WERI-Rb-1 (cell line): ENCODE data around the gene ISYNA1.

Experiments
- DNase-seq: peaks from one replicate; pipeline ENCODE4 v3.0.0-alpha.2; 2020
- H3K27ac ChIP-seq: fragments of 250-450 bp; sonication (Bioruptor Pico); 2 replicates; pipeline ENCODE4 v1.5.1; 2020; ENCODE audit warnings: mild to moderate bottlenecking, moderate library complexity
- H3K27me3 ChIP-seq: fragments of 250-450 bp; sonication (Bioruptor Pico); 2 replicates; pipeline ENCODE4 v1.5.1; 2021; ENCODE audit warnings: mild to moderate bottlenecking, low read depth, moderate library complexity; ENCODE audit not compliant: insufficient read depth, severe bottlenecking
- H3K36me3 ChIP-seq: fragments of 250-450 bp; sonication (Bioruptor Pico); 2 replicates; pipeline ENCODE4 v1.5.1; 2020; ENCODE audit warnings: mild to moderate bottlenecking, moderate library complexity
- H3K4me3 ChIP-seq: 2 replicates; pipeline ENCODE4 v1.5.1; 2011; ENCODE audit warnings: low read depth, mild to moderate bottlenecking, control low read depth, low read length
- H3K9me3 ChIP-seq: fragments of 250-450 bp; sonication (Bioruptor Pico); 2 replicates; pipeline ENCODE4 v1.5.1; 2021; ENCODE audit warnings: mild to moderate bottlenecking, moderate library complexity; ENCODE audit not compliant: severe bottlenecking
- TF ChIP-seq, protein P1 (sequence below): IDR thresholded peaks from 2 replicates; pipeline ENCODE4 v1.5.1; 2011; ENCODE audit warnings: low read depth, mild to moderate bottlenecking, control low read depth, inconsistent platforms, low read length

The ISYNA1 gene

DNA sequence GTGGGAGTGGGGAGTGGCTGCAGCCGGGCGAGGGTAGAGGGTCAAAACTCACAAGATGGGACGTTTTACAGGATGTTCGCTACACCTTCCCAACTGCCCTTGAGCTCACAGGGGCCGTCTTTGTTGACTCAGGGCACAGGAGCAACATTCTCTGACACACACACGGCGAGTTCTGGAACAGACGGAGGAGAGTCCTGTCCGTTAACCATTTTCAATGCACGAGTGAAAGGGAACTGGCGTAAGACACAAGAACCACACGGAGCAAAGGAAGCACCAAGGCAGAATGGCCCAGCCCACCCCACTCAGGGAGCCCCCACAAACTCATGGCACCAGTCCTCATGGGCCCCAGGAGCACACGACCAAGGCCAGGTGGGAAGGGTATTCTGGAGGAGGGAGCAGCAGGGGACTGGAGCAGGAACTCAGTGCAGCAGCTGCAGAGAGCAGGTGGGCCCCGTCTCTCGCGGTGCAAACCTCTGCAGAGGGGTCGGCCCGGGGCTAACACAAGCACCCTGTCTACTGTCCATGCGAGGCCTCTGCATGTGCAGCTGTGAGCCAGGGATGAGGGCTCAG lies 37.9 kb upstream of the ISYNA1 start:
- DNase-seq, result no peak
- Histone ChIP-seq H3K27ac (no peak overlapping the region), H3K4me3 (no peak overlapping the region), H3K9me3 (no peaks in the 10 kb centered on the region), H3K36me3 (0 out of 2 replicates have a peak, but pooled peaks cover under 1% of the 10 kb centered on the region), H3K27me3 (no peaks in the 10 kb centered on the region)
- TF ChIP-seq, protein P1, sequence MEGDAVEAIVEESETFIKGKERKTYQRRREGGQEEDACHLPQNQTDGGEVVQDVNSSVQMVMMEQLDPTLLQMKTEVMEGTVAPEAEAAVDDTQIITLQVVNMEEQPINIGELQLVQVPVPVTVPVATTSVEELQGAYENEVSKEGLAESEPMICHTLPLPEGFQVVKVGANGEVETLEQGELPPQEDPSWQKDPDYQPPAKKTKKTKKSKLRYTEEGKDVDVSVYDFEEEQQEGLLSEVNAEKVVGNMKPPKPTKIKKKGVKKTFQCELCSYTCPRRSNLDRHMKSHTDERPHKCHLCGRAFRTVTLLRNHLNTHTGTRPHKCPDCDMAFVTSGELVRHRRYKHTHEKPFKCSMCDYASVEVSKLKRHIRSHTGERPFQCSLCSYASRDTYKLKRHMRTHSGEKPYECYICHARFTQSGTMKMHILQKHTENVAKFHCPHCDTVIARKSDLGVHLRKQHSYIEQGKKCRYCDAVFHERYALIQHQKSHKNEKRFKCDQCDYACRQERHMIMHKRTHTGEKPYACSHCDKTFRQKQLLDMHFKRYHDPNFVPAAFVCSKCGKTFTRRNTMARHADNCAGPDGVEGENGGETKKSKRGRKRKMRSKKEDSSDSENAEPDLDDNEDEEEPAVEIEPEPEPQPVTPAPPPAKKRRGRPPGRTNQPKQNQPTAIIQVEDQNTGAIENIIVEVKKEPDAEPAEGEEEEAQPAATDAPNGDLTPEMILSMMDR, result no peak

DNA sequence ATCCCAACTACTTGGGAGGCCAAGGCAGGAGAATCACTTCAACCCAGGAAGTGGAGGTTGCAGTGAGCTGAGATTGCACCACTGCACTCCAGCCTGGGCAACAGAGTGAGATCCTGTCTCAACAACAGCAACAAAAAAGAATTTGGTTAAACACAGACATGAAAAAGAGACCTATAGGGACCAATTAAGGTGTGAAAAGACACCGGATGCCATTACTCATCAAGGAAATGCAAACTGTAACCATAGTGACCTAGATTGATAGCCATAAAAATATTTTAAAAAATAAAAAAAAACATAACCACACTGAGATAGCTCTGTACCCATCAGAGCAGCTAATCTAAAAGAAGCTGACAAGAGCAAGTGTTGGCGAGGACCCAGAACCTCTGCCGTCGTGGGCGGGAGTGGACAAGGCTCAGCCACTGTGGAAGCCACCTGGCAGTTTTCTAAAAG lies 37.1 kb upstream of the ISYNA1 start:
- TF ChIP-seq, protein P1, result no peak
- 0 out of 2 replicates have a peak, but pooled peaks cover 6% of the 10 kb centered on the region for H3K36me3 ChIP-seq
- no peaks in the 10 kb centered on the region for H3K9me3 ChIP-seq
- H3K4me3 ChIP-seq, result no peak overlapping the region
- H3K27ac ChIP-seq, result no peak overlapping the region
- no peak for DNase-seq
- H3K27me3 ChIP-seq, result no peaks in the 10 kb centered on the region

DNA sequence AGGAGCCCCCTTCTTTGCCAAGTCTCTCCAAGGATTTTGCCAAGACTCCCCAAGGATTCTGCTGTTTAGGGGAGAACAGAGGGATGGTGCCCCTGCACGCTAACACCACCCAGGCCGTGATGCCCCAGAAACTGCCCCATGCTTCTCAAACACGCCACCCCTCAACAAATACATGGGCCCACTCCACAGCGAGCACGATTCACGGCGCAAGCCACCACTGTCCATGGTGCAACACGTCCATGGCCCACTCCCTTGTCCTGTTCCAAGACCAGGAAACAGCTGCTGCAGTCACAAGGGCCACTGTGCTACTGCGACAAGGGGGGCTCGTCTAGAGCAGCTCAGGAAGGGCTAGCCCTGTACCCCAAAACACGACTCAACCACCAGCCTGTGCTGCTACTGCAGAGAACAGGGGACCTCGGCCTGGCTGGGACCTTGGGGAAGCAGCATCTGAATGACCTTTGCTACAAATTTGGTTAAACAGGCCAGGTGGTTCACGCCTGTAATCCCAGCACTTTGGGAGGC lies 36.5 kb upstream of the ISYNA1 start:
- H3K27ac ChIP-seq, result no peak overlapping the region
- 0 out of 2 replicates have a peak, but pooled peaks cover 6% of the 10 kb centered on the region for H3K36me3 ChIP-seq
- H3K27me3 ChIP-seq, result no peaks in the 10 kb centered on the region
- TF ChIP-seq, protein P1, result no peak
- H3K9me3 ChIP-seq, result no peaks in the 10 kb centered on the region
- no peak overlapping the region for H3K4me3 ChIP-seq
- DNase-seq, result no peak

DNA sequence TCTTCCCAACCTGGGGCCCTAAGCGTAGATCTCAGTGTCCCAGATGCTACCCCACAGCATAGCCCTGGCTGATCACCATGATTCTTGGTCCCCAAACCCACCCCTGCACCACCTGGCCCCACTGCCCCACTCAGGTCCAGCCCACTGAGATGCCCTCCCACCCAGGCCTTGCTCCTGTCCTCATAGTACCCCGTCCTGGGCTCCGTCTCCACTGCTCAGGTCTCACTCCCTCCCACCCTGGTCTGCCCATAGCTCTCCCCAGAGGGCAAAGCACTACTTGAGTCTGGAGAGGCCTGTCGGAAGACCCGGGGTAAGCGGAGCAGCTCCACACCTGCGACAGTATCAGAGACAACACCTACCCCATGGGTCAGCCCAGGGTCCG lies 35.8 kb upstream of the ISYNA1 start:
- TF ChIP-seq, protein P1, result no peak
- Histone ChIP-seq H3K9me3 (no peaks in the 10 kb centered on the region), H3K27ac (no peak overlapping the region), H3K27me3 (no peaks in the 10 kb centered on the region), H3K36me3 (0 out of 2 replicates have a peak, but pooled peaks cover 8% of the 10 kb centered on the region), H3K4me3 (no peak overlapping the region)
- DNase-seq, result no peak

DNA sequence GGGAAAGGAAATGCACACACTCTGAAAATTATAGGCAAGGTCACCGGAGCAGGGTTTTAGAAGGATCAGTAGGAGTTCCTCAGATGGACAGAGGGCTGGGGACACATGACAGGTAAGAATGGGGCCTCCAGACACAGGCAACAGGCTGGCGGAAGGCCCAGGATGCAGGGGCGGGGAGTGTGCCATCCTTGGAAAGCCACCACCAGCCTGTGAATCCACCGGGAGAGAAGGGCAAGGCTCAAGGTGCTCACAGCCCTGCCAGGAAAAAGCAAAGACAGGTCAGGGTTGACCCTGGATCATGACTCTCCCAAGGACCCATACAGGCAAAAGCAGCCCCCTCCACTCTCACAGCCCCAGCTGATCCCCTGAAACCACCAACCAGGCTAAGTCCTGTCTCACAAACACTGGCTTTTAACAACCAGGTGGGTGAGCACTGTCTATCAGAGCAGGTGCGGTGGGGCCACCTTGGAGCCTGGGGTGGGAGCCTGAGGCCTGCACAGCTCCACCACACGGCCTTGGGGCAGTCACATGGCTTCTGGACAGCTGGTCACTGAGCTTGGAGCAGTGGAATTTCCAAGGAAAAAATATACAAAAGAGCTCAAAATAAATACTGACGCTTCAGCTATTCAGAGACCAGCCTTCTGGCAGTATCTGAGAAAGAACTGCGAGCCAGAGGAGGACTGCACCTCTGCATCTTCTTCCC lies 35.2 kb upstream of the ISYNA1 start:
- Histone ChIP-seq H3K9me3 (no peaks in the 10 kb centered on the region), H3K36me3 (0 out of 2 replicates have a peak, but pooled peaks cover 8% of the 10 kb centered on the region), H3K4me3 (no peak overlapping the region), H3K27ac (no peak overlapping the region), H3K27me3 (no peaks in the 10 kb centered on the region)
- no peak for DNase-seq
- TF ChIP-seq, protein P1, result no peak
